Measurements from ENCODE around the gene RNF13.

Gene RNF13

DNA sequence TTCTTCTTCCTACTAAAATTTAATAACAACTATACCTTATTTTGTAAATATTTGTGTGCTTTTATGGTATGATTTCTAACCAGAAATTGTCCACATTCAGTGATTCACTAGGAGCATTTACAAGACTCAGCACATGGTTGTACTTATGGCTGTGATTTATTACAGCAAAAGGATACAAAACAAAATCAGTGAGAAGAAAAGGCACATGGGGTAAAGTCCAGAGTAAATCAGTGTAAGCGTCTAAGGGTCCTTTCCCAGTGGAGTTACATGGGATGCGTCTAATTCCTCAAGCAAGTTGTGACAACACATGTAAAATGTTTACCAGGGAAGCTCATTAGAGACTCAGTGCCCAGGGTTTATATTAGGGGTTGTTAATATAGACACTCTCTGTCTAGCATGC is 31.1 kb downstream of the RNF13 start:
- no peak for TF ChIP-seq GATA2 (IDR thresholded peaks at IDR 0.05; ENCODE audit: low read depth, low read length)
- TF ChIP-seq GATA3 (IDR thresholded peaks at IDR 0.05; ENCODE audit: low read depth, low read length) = no peak

DNA sequence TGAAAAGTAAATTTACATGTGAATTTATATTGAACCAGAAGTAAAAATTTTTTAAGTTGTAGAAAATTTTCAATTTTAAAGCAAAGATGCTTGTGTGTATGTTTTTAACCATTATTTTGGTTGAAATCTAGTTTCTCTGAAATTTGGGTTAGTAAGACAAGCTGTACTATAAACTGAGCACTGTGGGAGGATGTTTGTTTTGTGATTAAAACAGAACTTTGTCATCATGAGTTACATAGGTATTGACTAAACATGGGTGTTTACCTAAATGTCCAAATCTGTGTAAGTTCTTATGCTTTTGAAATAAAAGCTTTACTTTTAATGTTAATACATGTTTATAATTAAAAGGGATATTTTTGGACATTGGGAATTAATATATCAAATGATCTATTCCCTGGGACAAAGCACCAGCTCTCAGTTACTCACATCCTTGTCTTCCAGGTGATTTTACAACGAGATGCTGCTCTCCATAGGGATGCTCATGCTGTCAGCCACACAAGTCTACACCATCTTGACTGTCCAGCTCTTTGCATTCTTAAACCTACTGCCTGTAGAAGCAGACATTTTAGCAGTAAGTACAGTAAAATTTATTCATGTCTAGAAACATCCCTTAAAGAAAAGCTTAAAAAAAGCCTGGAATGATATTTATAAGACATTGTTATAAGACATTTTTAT is 32.7 kb downstream of the RNF13 start:
- TF ChIP-seq GATA2 (IDR thresholded peaks at IDR 0.05; ENCODE audit: low read depth, low read length) (no peak), GATA3 (IDR thresholded peaks at IDR 0.05; ENCODE audit: low read depth, low read length) (no peak)

DNA sequence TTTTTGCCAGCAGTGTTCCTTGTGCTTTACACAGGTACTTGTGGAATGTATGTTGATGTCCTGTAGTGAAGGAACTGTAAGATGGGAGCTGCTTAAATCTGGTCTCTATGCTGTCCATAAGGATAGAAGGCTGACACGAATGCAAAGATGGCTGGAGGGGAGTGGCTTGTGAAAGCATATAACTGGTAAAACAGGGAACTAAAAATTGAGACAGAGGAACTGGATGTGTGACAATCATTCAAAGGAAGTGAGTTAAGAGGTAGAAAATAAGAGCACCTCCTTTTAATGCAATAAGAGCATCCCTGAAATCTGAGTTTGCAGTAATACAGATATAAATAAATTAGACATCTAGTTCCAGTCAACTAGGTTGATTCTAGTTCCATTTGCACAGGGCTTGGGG is 35.2 kb downstream of the RNF13 start:
- no peak for TF ChIP-seq GATA2 (IDR thresholded peaks at IDR 0.05; ENCODE audit: low read depth, low read length)
- no peak for TF ChIP-seq GATA3 (IDR thresholded peaks at IDR 0.05; ENCODE audit: low read depth, low read length)

DNA sequence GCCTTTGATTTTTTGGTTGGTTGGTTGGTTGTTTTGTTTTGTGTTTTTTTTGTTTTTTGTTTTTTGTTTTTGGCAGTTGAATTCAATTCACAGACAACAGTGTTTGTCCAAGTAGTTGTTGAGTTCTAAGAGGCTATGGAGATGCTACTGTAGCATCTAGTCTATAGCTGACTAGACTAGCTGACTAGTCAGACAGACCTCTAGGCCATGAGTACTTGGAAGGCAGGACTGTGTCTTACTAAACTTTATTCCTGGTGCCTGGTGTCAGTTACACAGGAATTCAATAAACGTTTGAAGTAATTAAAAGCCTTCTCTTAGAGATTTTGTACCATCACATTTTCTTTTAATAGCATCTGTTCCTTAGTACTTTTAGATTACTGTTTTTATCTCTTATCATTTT is 35.7 kb downstream of the RNF13 start:
- TF ChIP-seq GATA3 (IDR thresholded peaks at IDR 0.05; ENCODE audit: low read depth, low read length) = no peak
- no peak for TF ChIP-seq GATA2 (IDR thresholded peaks at IDR 0.05; ENCODE audit: low read depth, low read length)

DNA sequence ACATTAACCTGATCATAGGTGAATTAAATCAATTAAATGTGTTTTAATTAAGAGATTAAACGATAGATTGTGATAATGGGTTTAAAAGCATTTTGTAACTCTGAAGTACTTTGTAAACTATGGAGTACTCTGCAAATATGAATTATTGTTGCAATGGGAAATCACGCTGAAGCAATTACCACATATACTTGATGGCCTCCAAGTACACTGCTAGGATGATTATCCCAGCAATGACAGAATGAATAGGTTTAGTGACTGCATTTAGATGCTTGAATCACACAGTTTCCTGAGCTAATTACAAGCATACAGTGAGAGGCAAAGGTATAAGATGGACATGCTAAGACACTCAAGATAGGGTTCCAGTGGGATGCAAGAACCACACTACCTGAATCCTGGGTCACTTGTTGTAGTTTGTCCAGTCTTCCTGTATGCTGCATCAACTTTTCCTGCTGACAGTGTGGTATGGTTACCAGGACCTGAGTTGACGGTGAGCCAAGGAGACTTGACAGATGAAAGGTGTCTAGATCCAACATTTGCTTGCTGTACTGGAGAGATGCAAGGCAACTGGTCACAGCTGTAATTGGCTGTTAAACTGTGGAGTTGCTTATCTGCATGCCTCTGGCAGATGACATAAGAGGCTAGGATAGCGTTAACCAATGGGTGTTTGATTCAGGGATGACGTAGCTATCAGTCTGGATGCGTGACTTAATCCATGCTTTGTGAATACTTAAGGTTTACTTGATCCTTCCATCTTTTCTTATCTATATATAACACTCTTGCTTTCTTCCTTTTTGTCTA is 38.0 kb downstream of the RNF13 start:
- no peak for TF ChIP-seq GATA3 (IDR thresholded peaks at IDR 0.05; ENCODE audit: low read depth, low read length)
- TF ChIP-seq GATA2 (IDR thresholded peaks at IDR 0.05; ENCODE audit: low read depth, low read length) = no peak

DNA sequence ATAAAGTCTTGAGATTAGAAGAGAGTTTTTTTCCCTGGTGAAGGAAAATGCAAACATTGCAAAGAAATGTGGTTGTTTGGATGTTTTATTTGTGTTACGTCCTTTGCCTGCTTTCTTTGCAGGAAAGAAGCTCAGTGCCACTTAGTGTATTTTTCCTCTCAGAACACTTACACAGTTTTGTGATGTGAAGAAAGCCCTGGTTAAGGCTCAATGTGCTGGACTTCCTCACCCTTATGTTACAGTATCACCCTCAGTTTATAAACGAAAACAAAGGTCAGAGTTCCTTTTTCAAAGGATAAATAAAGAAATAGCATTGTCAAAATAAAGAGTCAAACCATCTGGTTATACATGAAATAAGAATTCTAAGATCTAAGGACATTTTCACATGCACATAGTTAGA is 45.9 kb downstream of the RNF13 start:
- no peak for TF ChIP-seq GATA3 (IDR thresholded peaks at IDR 0.05; ENCODE audit: low read depth, low read length)
- no peak for TF ChIP-seq GATA2 (IDR thresholded peaks at IDR 0.05; ENCODE audit: low read depth, low read length)

DNA sequence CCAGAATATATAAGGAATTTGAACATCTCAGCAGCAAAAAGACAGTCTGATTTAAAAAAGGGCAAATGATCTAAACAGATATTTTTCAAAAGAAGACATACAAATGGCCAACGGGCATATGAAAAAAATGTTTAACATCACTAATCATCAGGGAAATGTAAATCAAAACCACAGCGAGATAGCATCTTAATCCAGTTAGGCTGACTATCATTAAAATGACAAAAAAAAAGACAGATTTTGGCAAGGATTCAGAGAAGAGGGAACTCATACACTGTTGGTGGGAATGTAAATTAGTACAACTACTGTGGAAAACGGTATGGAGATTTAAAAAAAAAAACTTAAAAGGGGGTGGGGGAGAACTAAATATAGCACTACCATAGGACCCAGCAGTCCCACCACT is 47.9 kb downstream of the RNF13 start:
- TF ChIP-seq GATA2 (IDR thresholded peaks at IDR 0.05; ENCODE audit: low read depth, low read length) (no peak), GATA3 (IDR thresholded peaks at IDR 0.05; ENCODE audit: low read depth, low read length) (no peak)

DNA sequence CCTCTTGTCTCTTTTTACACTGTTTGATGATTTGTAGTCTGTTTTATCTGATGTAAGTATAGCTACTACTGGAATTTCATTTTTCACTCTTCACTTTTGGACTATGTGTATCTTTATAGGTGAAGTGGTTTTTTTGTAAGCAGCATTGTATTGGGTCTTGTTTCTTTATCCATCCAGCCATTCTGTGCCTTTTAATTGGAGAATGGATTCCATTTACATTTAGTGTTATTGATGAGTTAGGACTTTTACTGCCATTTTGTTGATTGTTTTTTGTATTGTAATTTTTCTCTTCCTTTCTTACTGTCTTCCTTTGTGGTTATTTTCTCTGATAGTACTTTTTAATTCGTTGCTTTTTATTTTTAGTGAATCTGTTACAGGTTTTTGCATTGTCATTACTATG is 54.5 kb downstream of the RNF13 start:
- TF ChIP-seq GATA2 (IDR thresholded peaks at IDR 0.05; ENCODE audit: low read depth, low read length) (no peak), GATA3 (IDR thresholded peaks at IDR 0.05; ENCODE audit: low read depth, low read length) (no peak)

DNA sequence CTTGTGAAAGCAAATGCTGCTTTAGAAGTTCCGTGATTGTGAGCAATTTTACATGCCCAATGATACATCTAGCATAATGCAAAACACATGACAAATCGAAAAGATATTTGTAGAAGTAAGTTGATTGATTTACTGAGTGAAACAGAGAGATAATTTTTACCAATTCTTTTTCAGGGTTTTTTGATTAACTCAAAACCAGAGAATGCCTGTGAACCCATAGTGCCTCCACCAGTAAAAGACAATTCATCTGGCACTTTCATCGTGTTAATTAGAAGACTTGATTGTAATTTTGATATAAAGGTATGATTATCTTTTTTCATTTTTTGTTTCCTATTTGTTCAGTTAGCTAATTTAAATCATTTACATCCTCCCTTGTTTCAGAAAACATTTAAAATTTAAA is 58.8 kb downstream of the RNF13 start:
- no peak for TF ChIP-seq GATA3 (IDR thresholded peaks at IDR 0.05; ENCODE audit: low read depth, low read length)

DNA sequence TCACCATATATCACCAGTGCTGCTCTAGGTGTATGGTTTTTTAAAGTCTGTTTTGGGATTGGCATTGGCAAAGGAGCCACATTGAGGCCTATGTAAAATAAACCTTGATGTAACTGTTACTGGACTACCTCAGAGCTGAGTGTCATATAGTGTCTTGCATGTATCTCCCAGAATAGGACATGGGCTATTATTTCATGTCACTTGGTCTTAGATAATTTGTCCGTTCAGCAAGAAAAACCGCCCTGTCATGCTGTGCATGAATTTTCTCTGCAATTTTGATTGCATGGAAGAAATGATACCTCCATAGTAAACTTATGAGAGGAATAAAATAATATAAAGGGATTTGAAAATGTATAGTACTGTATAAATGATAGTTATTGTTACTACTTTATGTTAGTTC is 59.6 kb downstream of the RNF13 start:
- TF ChIP-seq GATA3 (IDR thresholded peaks at IDR 0.05; ENCODE audit: low read depth, low read length) (no peak), GATA2 (IDR thresholded peaks at IDR 0.05; ENCODE audit: low read depth, low read length) (no peak)

DNA sequence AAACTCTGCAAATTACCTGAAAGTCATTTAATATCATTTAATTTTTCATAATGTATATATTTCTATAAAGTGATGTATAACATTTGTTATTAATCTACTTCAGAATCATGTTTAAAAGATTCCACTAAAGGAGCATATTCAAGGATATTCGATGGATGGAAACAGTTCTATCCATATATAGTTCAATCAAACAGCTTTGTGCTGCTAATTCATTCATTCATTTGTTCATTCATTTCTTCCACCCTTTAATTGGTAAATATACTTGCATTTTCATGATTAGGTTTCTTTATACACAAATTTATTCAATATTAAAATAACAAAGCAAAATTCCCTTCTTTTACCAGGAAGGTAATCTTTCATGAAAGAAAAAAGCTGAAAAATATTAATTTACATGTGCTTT is 64.7 kb downstream of the RNF13 start:
- TF ChIP-seq GATA3 (IDR thresholded peaks at IDR 0.05; ENCODE audit: low read depth, low read length) = no peak
- TF ChIP-seq GATA2 (IDR thresholded peaks at IDR 0.05; ENCODE audit: low read depth, low read length) = no peak

DNA sequence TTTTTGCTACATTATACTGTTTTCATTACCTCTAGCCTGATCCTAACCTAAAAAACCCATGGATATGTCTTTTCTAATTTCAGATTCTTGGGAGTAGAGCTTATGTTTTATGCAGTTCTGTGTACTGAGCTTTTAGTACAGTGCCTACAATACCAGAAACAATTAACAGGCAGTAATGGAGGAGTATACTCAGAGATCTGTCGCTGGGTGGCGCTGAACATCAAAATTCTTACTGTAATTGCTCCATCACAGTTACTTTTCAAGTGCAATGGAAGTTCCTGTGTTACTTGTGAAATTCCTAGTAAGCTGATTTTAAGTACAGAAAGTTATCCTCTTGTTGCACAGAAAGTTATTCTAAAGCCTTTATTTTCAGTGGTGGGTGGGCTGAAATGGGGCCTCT is 66.9 kb downstream of the RNF13 start:
- TF ChIP-seq GATA3 (IDR thresholded peaks at IDR 0.05; ENCODE audit: low read depth, low read length) (no peak), GATA2 (IDR thresholded peaks at IDR 0.05; ENCODE audit: low read depth, low read length) (no peak)

DNA sequence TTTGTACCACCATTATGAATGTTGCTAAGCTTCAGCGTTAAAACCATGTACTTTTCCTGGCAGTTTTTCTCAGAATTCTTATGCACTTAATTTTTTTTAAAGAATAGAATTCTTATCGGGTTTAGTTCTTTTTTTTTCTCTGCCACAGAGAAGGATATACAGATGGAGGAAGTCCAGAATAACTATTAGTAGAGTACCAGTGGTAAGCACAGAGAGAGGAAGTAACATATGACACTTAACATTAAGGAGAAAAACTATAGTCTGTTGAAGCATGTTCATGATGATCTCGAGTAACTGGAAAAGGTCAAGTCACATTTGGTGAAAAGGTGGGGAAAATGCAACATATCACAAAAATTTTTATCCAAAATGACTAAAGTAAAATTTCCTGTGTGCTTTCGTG is 68.9 kb downstream of the RNF13 start:
- TF ChIP-seq GATA2 (IDR thresholded peaks at IDR 0.05; ENCODE audit: low read depth, low read length) = no peak
- TF ChIP-seq GATA3 (IDR thresholded peaks at IDR 0.05; ENCODE audit: low read depth, low read length) = no peak

DNA sequence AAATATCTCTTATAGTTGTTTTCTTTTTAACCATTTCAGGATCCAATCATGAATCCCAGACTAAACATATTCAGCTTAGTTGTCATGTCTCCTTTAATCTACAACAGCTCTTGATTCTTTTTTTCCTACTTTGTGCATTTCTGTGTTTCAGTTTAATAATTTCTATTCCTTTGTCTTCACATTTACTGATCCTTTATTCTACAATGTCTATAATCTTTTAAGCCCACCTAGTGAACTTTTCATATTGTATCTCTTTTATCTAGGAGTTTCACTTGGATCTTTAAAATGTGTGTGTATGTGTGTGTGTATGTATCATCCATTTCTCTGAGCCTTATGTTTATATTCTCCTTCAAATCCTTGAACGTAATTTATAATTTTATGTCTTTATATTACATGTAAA is 70.1 kb downstream of the RNF13 start:
- no peak for TF ChIP-seq GATA3 (IDR thresholded peaks at IDR 0.05; ENCODE audit: low read depth, low read length)
- no peak for TF ChIP-seq GATA2 (IDR thresholded peaks at IDR 0.05; ENCODE audit: low read depth, low read length)

DNA sequence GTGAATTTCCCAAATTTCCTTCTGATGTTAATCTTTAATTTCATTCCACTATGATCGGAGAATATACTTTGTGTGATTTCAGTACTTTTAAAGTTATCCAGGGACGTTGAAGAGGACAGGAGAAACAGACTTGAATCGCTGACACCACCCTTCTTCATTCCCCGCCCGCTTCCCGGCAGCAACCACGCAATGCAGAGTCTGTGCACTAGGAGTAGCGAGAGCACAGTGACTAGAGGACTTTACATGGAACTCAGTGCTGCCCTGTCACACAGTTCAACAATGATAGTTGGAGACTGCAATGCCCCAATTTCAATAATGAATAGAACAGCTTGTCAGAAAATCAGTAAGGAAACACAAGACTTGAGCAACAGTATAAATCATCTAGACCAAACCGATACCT is 73.9 kb downstream of the RNF13 start:
- TF ChIP-seq GATA3 (IDR thresholded peaks at IDR 0.05; ENCODE audit: low read depth, low read length) (no peak), GATA2 (IDR thresholded peaks at IDR 0.05; ENCODE audit: low read depth, low read length) (no peak)

Measured in SH-SY5Y (cell line).